GM23338 (cell line): ENCODE results near the gene RAD18. TPM values are rescaled to one million over a fixed set of nuclear protein-coding genes. Genes with fewer than 3 reads are reported as not detected.

Experiments
- ATAC-seq: fragments of 200-7000 bp; cut with Tn5 transposase; 3 replicates; pipeline ENCODE4 v1.9.1; 2020
- DNase-seq: peaks from one replicate; pipeline ENCODE4 v3.0.0-alpha.2; 2015; ENCODE audit warnings: low spot score
- H2AFZ ChIP-seq: fragments of 200-600 bp; sonication (generic); 2 replicates; pipeline ENCODE4 v1.8.0; 2016; ENCODE audit warnings: antibody characterized with exemption, mild to moderate bottlenecking, moderate library complexity
- H3F3A ChIP-seq: fragments of 200-600 bp; sonication (generic); replicated peaks from 2 replicates; pipeline ENCODE4 v1.8.0; 2017; ENCODE audit warnings: antibody characterized with exemption, mixed run types, low read depth
- H3K27ac ChIP-seq: fragments of 200-600 bp; sonication (generic); 2 replicates; pipeline ENCODE4 v1.6.1; 2016; ENCODE audit warnings: low read depth
- H3K27me3 ChIP-seq: fragments of 200-600 bp; sonication (generic); 2 replicates; pipeline ENCODE4 v1.8.0; 2016; ENCODE audit warnings: mild to moderate bottlenecking, mixed run types, moderate library complexity; ENCODE audit not compliant: insufficient read depth
- H3K36me3 ChIP-seq: fragments of 200-600 bp; sonication (generic); 2 replicates; pipeline ENCODE4 v1.8.0; 2016; ENCODE audit warnings: mild to moderate bottlenecking; ENCODE audit not compliant: insufficient read depth
- H3K4me1 ChIP-seq: fragments of 200-600 bp; sonication (generic); 2 replicates; pipeline ENCODE4 v1.8.0; 2016; ENCODE audit warnings: mild to moderate bottlenecking, moderate library complexity; ENCODE audit not compliant: insufficient read depth
- H3K4me2 ChIP-seq: fragments of 200-600 bp; sonication (generic); 2 replicates; pipeline ENCODE4 v1.7.1; 2017; ENCODE audit warnings: mixed run types
- H3K4me3 ChIP-seq: fragments of 200-600 bp; sonication (generic); 2 replicates; pipeline ENCODE4 v1.6.1; 2016; ENCODE audit warnings: mixed run types
- H3K79me2 ChIP-seq: fragments of 200-600 bp; sonication (generic); replicated peaks from 2 replicates; pipeline ENCODE4 v1.8.0; 2017; ENCODE audit warnings: mild to moderate bottlenecking; ENCODE audit not compliant: insufficient read depth
- H3K9me2 ChIP-seq: fragments of 200-600 bp; sonication (generic); 2 replicates; pipeline ENCODE4 v1.8.0; 2017; ENCODE audit not compliant: insufficient read depth
- H4K20me1 ChIP-seq: fragments of 200-600 bp; sonication (generic); replicated peaks from 2 replicates; pipeline ENCODE4 v1.8.0; 2017; ENCODE audit warnings: mild to moderate bottlenecking; ENCODE audit not compliant: insufficient read depth
- H3K27ac Mint-ChIP-seq: 2 replicates; pipeline ENCODE4 v1.8.0; 2020; ENCODE audit warnings: inconsistent platforms, mild to moderate bottlenecking, moderate library complexity, mixed read lengths
- H3K27me3 Mint-ChIP-seq: 3 replicates; pipeline ENCODE4 v1.8.0; 2022; ENCODE audit warnings: low read depth, mild to moderate bottlenecking, moderate library complexity, mixed read lengths, inconsistent platforms; ENCODE audit not compliant: insufficient read depth, poor library complexity
- H3K36me3 Mint-ChIP-seq: 3 replicates; pipeline ENCODE4 v1.8.0; 2021; ENCODE audit warnings: low read depth, mild to moderate bottlenecking, inconsistent platforms, moderate library complexity, mixed read lengths
- H3K4me1 Mint-ChIP-seq: 3 replicates; pipeline ENCODE4 v1.8.0; 2020; ENCODE audit warnings: mild to moderate bottlenecking, inconsistent platforms, mixed read lengths
- H3K4me3 Mint-ChIP-seq: 3 replicates; pipeline ENCODE4 v1.8.0; 2021; ENCODE audit warnings: moderate library complexity, mild to moderate bottlenecking, inconsistent platforms, mixed read lengths
- H3K9me3 Mint-ChIP-seq: 3 replicates; pipeline ENCODE4 v1.8.0; 2020; ENCODE audit warnings: moderate library complexity, mild to moderate bottlenecking, inconsistent platforms, mixed read lengths
- CREB1 ChIP-seq: fragments of 250-450 bp; sonication (Bioruptor Pico); IDR thresholded peaks from 2 replicates; pipeline ENCODE4 v1.5.0; 2020; ENCODE audit warnings: low read depth, mild to moderate bottlenecking, moderate library complexity
- EZH2 ChIP-seq: fragments of 200-600 bp; sonication (generic); IDR thresholded peaks from one replicate; pipeline ENCODE4 v1.8.0; 2017; ENCODE audit warnings: antibody characterized with exemption, mild to moderate bottlenecking, low read depth; ENCODE audit not compliant: unreplicated experiment
- EZH2phosphoT487 ChIP-seq: fragments of 200-600 bp; sonication (generic); IDR thresholded peaks from one replicate; pipeline ENCODE4 v1.8.1; 2018; ENCODE audit warnings: antibody characterized with exemption; ENCODE audit not compliant: unreplicated experiment
- JUNB ChIP-seq: IDR thresholded peaks from one replicate; pipeline ENCODE4 v1.6.1; 2016; ENCODE audit warnings: antibody characterized with exemption; ENCODE audit not compliant: unreplicated experiment
- NANOG ChIP-seq: IDR thresholded peaks from 2 replicates; pipeline ENCODE4 v1.6.1; 2016; ENCODE audit warnings: antibody characterized with exemption, borderline replicate concordance
- POLR2AphosphoS5 ChIP-seq: IDR thresholded peaks from 2 replicates; pipeline ENCODE4 v1.6.1; 2016; ENCODE audit warnings: antibody characterized with exemption, low read depth
- ZNF114 ChIP-seq: fragments of 250-450 bp; sonication (Bioruptor Pico); IDR thresholded peaks from 2 replicates; pipeline ENCODE4 v1.5.0; 2020; ENCODE audit warnings: mild to moderate bottlenecking, moderate library complexity
- ZNF331 ChIP-seq: fragments of 250-450 bp; sonication (Bioruptor Pico); IDR thresholded peaks from 2 replicates; pipeline ENCODE4 v1.5.0; 2020; ENCODE audit warnings: low read depth, mild to moderate bottlenecking, moderate library complexity
- polyA plus RNA-seq: library from polyadenylated mRNA; unstranded; fragments of >200 nt; fragmentation: Nextera tagmentation; extraction: Ambion mirVana; gene quantifications from 2 replicates; pipeline ENCODE4 v1.2.1, GENCODE V29; 2016
- total RNA-seq: library from RNA; depleted of rRNA; stranded (reverse); fragments of >200 nt; shearing (Covaris generic); gene quantifications from 2 replicates; pipeline ENCODE4 v1.2.3, GENCODE V29; 2014
- TF ChIP-seq, protein P1 (sequence below): IDR thresholded peaks from one replicate; pipeline ENCODE4 v1.6.1; 2018; ENCODE audit warnings: antibody characterized with exemption; ENCODE audit not compliant: unreplicated experiment
- TF ChIP-seq, protein P2 (sequence below): IDR thresholded peaks from 2 replicates; pipeline ENCODE4 v1.6.1; 2016; ENCODE audit warnings: antibody characterized with exemption
- TF ChIP-seq, protein P3 (sequence below): fragments of 250-450 bp; sonication (Bioruptor Pico); IDR thresholded peaks from 2 replicates; pipeline ENCODE4 v1.5.0; 2020; ENCODE audit warnings: mild to moderate bottlenecking, moderate library complexity

RAD18 gene
- total and polyA plus RNA-seq, 2 experiments from 2014 or later: 25.4 to 40.1 TPM

DNA sequence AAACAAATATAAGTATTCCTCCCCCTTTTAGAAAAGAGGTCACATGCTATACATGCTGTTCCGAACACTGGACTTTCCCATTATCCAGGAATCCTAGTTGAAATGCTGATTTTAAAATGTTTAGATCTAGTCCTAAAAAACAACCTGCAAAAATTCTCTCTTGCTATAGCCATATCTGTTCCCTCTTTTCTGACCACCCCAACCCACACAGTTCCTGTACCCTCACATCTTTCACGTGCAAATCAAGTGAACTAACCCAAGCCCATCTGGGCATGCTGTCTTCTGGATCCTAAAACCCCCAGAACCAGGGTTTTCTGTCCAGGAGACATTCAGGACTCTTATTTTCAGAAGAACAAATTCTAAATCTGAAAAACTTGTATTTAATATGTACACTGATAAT, 67.4 kb downstream of the RAD18 start (continued):
- TF ChIP-seq NANOG (no peak), JUNB (no peak), POLR2AphosphoS5 (no peak), ZNF331 (CRISPR knock-in tag) (no peak), ZNF114 (CRISPR knock-in tag) (no peak)
- TF ChIP-seq, protein P1, sequence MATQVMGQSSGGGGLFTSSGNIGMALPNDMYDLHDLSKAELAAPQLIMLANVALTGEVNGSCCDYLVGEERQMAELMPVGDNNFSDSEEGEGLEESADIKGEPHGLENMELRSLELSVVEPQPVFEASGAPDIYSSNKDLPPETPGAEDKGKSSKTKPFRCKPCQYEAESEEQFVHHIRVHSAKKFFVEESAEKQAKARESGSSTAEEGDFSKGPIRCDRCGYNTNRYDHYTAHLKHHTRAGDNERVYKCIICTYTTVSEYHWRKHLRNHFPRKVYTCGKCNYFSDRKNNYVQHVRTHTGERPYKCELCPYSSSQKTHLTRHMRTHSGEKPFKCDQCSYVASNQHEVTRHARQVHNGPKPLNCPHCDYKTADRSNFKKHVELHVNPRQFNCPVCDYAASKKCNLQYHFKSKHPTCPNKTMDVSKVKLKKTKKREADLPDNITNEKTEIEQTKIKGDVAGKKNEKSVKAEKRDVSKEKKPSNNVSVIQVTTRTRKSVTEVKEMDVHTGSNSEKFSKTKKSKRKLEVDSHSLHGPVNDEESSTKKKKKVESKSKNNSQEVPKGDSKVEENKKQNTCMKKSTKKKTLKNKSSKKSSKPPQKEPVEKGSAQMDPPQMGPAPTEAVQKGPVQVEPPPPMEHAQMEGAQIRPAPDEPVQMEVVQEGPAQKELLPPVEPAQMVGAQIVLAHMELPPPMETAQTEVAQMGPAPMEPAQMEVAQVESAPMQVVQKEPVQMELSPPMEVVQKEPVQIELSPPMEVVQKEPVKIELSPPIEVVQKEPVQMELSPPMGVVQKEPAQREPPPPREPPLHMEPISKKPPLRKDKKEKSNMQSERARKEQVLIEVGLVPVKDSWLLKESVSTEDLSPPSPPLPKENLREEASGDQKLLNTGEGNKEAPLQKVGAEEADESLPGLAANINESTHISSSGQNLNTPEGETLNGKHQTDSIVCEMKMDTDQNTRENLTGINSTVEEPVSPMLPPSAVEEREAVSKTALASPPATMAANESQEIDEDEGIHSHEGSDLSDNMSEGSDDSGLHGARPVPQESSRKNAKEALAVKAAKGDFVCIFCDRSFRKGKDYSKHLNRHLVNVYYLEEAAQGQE: no peak
- TF ChIP-seq, protein P2, sequence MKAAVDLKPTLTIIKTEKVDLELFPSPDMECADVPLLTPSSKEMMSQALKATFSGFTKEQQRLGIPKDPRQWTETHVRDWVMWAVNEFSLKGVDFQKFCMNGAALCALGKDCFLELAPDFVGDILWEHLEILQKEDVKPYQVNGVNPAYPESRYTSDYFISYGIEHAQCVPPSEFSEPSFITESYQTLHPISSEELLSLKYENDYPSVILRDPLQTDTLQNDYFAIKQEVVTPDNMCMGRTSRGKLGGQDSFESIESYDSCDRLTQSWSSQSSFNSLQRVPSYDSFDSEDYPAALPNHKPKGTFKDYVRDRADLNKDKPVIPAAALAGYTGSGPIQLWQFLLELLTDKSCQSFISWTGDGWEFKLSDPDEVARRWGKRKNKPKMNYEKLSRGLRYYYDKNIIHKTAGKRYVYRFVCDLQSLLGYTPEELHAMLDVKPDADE: no peak

DNA sequence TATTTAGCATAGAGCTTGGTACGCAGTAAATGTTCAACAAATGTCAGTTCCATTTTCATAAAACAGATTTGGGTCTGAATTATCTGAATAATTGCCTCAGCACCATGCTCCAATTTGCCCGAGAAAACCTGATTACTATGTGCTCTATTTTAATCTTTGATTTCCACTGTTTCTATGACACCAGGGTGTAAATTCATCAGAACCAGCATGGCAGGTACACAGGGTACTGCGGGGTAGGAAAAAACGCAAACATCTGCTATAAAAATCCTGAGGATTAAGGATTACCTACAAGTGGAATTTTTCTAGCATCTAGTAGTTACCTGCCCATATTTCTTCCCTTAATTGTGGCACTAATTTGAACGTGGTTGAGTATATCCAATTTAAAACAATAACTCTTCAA, 70.3 kb downstream of the RAD18 start:
- H3K27ac ChIP-seq: no peak overlapping the region
- Mint-ChIP-seq H3K36me3 (peaks cover 10% of the 10 kb centered on the region; the same call in 2 of the 3 replicates), H3K27ac (no peak overlapping the region), H3K27me3 (peaks cover 2% of the 10 kb centered on the region), H3K4me1 (peaks cover 10% of the 10 kb centered on the region; the same call in 2 of the 3 replicates), H3K9me3 (no peaks in the 10 kb centered on the region), H3K4me3 (no peak overlapping the region)
- H2AFZ ChIP-seq: no peak overlapping the region
- no peaks in the 10 kb centered on the region for H3K27me3 ChIP-seq
- no peaks in the 10 kb centered on the region for H3K79me2 ChIP-seq
- no peak overlapping the region for H3K4me2 ChIP-seq
- DNase-seq (no peak), ATAC-seq (no peak)
- H3K4me1 ChIP-seq: 0 out of 2 replicates have a peak, but pooled peaks cover 3% of the 10 kb centered on the region
- H4K20me1 ChIP-seq: no peaks in the 10 kb centered on the region
- H3K4me3 ChIP-seq: no peak overlapping the region
- no peaks in the 10 kb centered on the region for H3F3A ChIP-seq
- no peaks in the 10 kb centered on the region for H3K9me2 ChIP-seq
- H3K36me3 ChIP-seq: peaks cover 13% of the 10 kb centered on the region; the same call in 1 of the 2 replicates
- TF ChIP-seq NANOG (no peak), ZNF114 (CRISPR knock-in tag) (no peak), POLR2AphosphoS5 (no peak), ZNF331 (CRISPR knock-in tag) (no peak), EZH2 (no peak), EZH2phosphoT487 (no peak), CREB1 (CRISPR knock-in tag) (no peak)
- TF ChIP-seq, protein P1: no peak
- TF ChIP-seq, protein P3, sequence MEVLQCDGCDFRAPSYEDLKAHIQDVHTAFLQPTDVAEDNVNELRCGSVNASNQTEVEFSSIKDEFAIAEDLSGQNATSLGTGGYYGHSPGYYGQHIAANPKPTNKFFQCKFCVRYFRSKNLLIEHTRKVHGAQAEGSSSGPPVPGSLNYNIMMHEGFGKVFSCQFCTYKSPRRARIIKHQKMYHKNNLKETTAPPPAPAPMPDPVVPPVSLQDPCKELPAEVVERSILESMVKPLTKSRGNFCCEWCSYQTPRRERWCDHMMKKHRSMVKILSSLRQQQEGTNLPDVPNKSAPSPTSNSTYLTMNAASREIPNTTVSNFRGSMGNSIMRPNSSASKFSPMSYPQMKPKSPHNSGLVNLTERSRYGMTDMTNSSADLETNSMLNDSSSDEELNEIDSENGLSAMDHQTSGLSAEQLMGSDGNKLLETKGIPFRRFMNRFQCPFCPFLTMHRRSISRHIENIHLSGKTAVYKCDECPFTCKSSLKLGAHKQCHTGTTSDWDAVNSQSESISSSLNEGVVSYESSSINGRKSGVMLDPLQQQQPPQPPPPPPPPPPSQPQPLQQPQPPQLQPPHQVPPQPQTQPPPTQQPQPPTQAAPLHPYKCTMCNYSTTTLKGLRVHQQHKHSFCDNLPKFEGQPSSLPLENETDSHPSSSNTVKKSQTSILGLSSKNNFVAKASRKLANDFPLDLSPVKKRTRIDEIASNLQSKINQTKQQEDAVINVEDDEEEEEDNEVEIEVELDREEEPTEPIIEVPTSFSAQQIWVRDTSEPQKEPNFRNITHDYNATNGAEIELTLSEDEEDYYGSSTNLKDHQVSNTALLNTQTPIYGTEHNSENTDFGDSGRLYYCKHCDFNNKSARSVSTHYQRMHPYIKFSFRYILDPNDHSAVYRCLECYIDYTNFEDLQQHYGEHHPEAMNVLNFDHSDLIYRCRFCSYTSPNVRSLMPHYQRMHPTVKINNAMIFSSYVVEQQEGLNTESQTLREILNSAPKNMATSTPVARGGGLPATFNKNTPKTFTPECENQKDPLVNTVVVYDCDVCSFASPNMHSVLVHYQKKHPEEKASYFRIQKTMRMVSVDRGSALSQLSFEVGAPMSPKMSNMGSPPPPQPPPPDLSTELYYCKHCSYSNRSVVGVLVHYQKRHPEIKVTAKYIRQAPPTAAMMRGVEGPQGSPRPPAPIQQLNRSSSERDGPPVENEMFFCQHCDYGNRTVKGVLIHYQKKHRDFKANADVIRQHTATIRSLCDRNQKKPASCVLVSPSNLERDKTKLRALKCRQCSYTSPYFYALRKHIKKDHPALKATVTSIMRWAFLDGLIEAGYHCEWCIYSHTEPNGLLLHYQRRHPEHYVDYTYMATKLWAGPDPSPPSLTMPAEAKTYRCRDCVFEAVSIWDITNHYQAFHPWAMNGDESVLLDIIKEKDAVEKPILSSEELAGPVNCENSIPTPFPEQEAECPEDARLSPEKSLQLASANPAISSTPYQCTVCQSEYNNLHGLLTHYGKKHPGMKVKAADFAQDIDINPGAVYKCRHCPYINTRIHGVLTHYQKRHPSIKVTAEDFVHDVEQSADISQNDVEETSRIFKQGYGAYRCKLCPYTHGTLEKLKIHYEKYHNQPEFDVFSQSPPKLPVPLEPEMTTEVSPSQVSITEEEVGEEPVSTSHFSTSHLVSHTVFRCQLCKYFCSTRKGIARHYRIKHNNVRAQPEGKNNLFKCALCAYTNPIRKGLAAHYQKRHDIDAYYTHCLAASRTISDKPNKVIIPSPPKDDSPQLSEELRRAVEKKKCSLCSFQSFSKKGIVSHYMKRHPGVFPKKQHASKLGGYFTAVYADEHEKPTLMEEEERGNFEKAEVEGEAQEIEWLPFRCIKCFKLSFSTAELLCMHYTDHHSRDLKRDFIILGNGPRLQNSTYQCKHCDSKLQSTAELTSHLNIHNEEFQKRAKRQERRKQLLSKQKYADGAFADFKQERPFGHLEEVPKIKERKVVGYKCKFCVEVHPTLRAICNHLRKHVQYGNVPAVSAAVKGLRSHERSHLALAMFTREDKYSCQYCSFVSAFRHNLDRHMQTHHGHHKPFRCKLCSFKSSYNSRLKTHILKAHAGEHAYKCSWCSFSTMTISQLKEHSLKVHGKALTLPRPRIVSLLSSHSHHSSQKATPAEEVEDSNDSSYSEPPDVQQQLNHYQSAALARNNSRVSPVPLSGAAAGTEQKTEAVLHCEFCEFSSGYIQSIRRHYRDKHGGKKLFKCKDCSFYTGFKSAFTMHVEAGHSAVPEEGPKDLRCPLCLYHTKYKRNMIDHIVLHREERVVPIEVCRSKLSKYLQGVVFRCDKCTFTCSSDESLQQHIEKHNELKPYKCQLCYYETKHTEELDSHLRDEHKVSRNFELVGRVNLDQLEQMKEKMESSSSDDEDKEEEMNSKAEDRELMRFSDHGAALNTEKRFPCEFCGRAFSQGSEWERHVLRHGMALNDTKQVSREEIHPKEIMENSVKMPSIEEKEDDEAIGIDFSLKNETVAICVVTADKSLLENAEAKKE: no peak
